ENCODE measurements around the gene ASIC5.
A peak's percentile ranks its signal among the peaks of the same experiment; 100 is the strongest.
"Not testable (repeated sequence)": the region's sequence is repeated elsewhere in the genome, so short reads cannot be mapped to it uniquely, and the experiment has no call there.

ASIC5 gene

GRCh38 chr4:155866177-155866576 lies at the start of gene ASIC5:
ASIC5 (minus strand) TSS chr4:155866277; CDS start chr4:155866226, 51 bp downstream.
- no peak within 1 kb of the TSS for H3K4me3 ChIP-seq (ENCODE audit: low read depth, low read length)
- DNase-seq (ENCODE audit: low read depth), result no peak

GRCh38 chr4:155914782-155915181 lies 48.7 kb upstream of the ASIC5 start:
- no peak for DNase-seq (ENCODE audit: low read depth)
- H3K4me3 ChIP-seq (ENCODE audit: low read depth, low read length), result no peak overlapping the region

- no peak for DNase-seq (ENCODE audit: low read depth)
- H3K4me3 ChIP-seq (ENCODE audit: low read depth, low read length), result no peak overlapping the region
Observed at GRCh38 chr4:155911905-155912304, 45.8 kb upstream of the ASIC5 start.

- H3K4me3 ChIP-seq (ENCODE audit: low read depth, low read length), result no peak overlapping the region
- no peak for DNase-seq (ENCODE audit: low read depth)
Observed at GRCh38 chr4:155909615-155910226, 43.6 kb upstream of the ASIC5 start.

GRCh38 chr4:155908187-155909139 lies 42.4 kb upstream of the ASIC5 start:
- no peak for DNase-seq (ENCODE audit: low read depth)
- no peak overlapping the region for H3K4me3 ChIP-seq (ENCODE audit: low read depth, low read length)

- DNase-seq (ENCODE audit: low read depth), result no peak
- no peak overlapping the region for H3K4me3 ChIP-seq (ENCODE audit: low read depth, low read length)
Observed at GRCh38 chr4:155907556-155907955, 41.5 kb upstream of the ASIC5 start.

GRCh38 chr4:155906554-155907247 lies 40.6 kb upstream of the ASIC5 start:
- DNase-seq (ENCODE audit: low read depth), result peak; percentile 98
- no peak overlapping the region for H3K4me3 ChIP-seq (ENCODE audit: low read depth, low read length)

- no peak for DNase-seq (ENCODE audit: low read depth)
- no peak overlapping the region for H3K4me3 ChIP-seq (ENCODE audit: low read depth, low read length)
Observed at GRCh38 chr4:155904331-155904730, 38.3 kb upstream of the ASIC5 start.

- H3K4me3 ChIP-seq (ENCODE audit: low read depth, low read length), result no peak within 1 kb of the TSS
- DNase-seq (ENCODE audit: low read depth), result no peak
Observed at GRCh38 chr4:155903453-155903852, 37.4 kb upstream of the ASIC5 start, which contains the start of gene TDO2. TDO2 (plus strand) TSS chr4:155903696; CDS start chr4:155903759, 63 bp downstream.

GRCh38 chr4:155901013-155901412 lies 34.9 kb upstream of the ASIC5 start:
- DNase-seq (ENCODE audit: low read depth), result no peak

GRCh38 chr4:155900381-155900780 lies 34.3 kb upstream of the ASIC5 start:
- DNase-seq (ENCODE audit: low read depth), result peak; percentile 45
- no peak overlapping the region for H3K4me3 ChIP-seq (ENCODE audit: low read depth, low read length)

More at GRCh38 chr4:155901013-155901412, 34.9 kb upstream of the ASIC5 start:
- no peak overlapping the region for H3K4me3 ChIP-seq (ENCODE audit: low read depth, low read length)

- DNase-seq (ENCODE audit: low read depth), result no peak
- no peak overlapping the region for H3K4me3 ChIP-seq (ENCODE audit: low read depth, low read length)
Observed at GRCh38 chr4:155899891-155900290, 33.8 kb upstream of the ASIC5 start.

- not testable (repeated sequence) for DNase-seq (ENCODE audit: low read depth); H3K4me3 ChIP-seq (ENCODE audit: low read depth, low read length)
Observed at GRCh38 chr4:155898371-155898770, 32.3 kb upstream of the ASIC5 start.

- DNase-seq (ENCODE audit: low read depth), result no peak
Observed at GRCh38 chr4:155891058-155891457, 25.0 kb upstream of the ASIC5 start.

GRCh38 chr4:155889946-155890345 lies 23.9 kb upstream of the ASIC5 start:
- H3K4me3 ChIP-seq (ENCODE audit: low read depth, low read length), result no peak overlapping the region
- no peak for DNase-seq (ENCODE audit: low read depth)

More at GRCh38 chr4:155891058-155891457, 25.0 kb upstream of the ASIC5 start:
- no peak overlapping the region for H3K4me3 ChIP-seq (ENCODE audit: low read depth, low read length)

GRCh38 chr4:155889031-155889793 lies 23.1 kb upstream of the ASIC5 start:
- H3K4me3 ChIP-seq (ENCODE audit: low read depth, low read length), result no peak overlapping the region
- peak; percentile 73 for DNase-seq (ENCODE audit: low read depth)

- no peak overlapping the region for H3K4me3 ChIP-seq (ENCODE audit: low read depth, low read length)
- no peak for DNase-seq (ENCODE audit: low read depth)
Observed at GRCh38 chr4:155887847-155888570, 21.9 kb upstream of the ASIC5 start.

- no peak for DNase-seq (ENCODE audit: low read depth)
- H3K4me3 ChIP-seq (ENCODE audit: low read depth, low read length), result no peak overlapping the region
Observed at GRCh38 chr4:155887045-155887444, 21.0 kb upstream of the ASIC5 start.

- no peak for DNase-seq (ENCODE audit: low read depth)
- no peak overlapping the region for H3K4me3 ChIP-seq (ENCODE audit: low read depth, low read length)
Observed at GRCh38 chr4:155885666-155886065, 19.6 kb upstream of the ASIC5 start.
